Memory B cell (primary cell): Measurements from ENCODE around the gene KXD1.

ENCODE experiments used
- ATAC-seq: fragments of 150-1000 bp; cut with Tn5 transposase; 2 replicates; pipeline ENCODE4 v1.10.0; 2021; ENCODE audit warnings: low read depth, mild to moderate bottlenecking, moderate library complexity
- DNase-seq, 2 donors: peaks; one replicate each; pipeline ENCODE4 v3.0.0; 2022; ENCODE audit warnings: low spot score in 2 of 2
- H3K27ac Mint-ChIP-seq: one replicate; pipeline ENCODE4 v1.8.0; 2022; ENCODE audit warnings: mild to moderate bottlenecking, moderate library complexity, mixed read lengths
- H3K27me3 Mint-ChIP-seq: one replicate; pipeline ENCODE4 v1.8.0; 2022; ENCODE audit warnings: mixed read lengths
- H3K36me3 Mint-ChIP-seq: one replicate; pipeline ENCODE4 v1.8.0; 2022; ENCODE audit warnings: mild to moderate bottlenecking, mixed read lengths
- H3K4me1 Mint-ChIP-seq: one replicate; pipeline ENCODE4 v1.8.0; 2022; ENCODE audit warnings: mixed read lengths
- H3K4me3 Mint-ChIP-seq: one replicate; pipeline ENCODE4 v1.8.0; 2022; ENCODE audit warnings: mild to moderate bottlenecking, moderate library complexity, mixed read lengths
- H3K9me3 Mint-ChIP-seq: one replicate; pipeline ENCODE4 v1.8.0; 2022; ENCODE audit warnings: mixed read lengths

The KXD1 gene

DNA sequence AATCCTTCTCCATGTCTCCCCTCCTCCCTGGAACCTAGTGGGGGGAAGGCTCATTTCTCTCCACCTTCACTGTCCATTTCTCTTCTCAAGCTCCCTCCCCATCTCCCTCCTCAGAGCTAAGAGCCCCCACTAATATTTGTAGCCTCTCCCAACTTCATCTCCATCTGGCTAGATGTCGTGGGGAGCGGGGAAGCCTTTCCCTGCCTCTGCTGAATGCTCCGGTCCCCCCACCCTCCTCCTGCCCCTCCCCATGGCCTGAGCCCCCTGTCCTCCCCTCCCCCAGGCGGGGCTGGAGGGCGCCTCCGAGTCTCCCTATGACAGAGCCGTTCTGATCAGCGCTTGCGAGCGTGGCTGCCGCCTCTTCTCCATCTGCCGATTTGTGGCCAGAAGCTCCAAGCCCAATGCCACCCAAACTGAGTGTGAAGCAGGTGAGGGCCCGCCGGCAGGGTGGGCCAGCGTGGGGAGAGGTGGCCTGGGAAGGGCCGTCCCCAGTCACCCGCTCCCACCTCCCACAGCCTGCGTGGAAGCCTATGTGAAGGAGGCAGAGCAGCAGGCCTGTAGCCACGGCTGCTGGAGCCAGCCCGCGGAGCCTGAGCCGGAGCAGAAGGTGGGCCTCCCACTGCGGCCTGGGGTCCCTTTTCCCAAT lies 56.0 kb downstream of the KXD1 start:
- H3K27ac Mint-ChIP-seq = no peak overlapping the region
- ATAC-seq (no peak), DNase-seq (no peak)
- H3K4me3 Mint-ChIP-seq = peak overlapping the region; percentile 82
- H3K9me3 Mint-ChIP-seq = no peaks in the 10 kb centered on the region
- peaks cover 39% of the 10 kb centered on the region for H3K27me3 Mint-ChIP-seq
- no peaks in the 10 kb centered on the region for H3K36me3 Mint-ChIP-seq
- H3K4me1 Mint-ChIP-seq = peaks cover 22% of the 10 kb centered on the region

DNA sequence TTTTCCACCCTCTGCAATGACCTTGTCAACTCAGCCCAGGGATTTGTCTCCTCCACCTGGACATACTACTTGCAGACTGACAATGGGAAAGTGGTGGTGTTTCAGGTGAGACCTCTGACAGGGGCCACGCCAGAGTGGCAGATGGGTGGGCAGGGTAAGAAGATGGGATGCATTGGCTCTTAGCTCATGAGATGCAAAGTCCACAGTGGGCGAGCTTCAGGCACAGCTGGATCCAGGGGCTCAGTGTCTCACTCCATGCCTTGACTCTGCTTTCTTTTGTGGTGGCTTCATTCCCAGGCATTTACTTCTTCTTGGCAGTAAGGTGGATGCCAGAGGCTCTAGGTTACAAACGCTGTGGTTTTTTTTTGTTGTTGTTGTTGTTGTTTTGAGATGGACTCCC lies 58.4 kb downstream of the KXD1 start:
- DNase-seq (no peak), ATAC-seq (no peak)
- Mint-ChIP-seq H3K27ac (no peak overlapping the region), H3K36me3 (no peaks in the 10 kb centered on the region), H3K27me3 (peaks cover 32% of the 10 kb centered on the region), H3K4me1 (peaks cover 19% of the 10 kb centered on the region), H3K9me3 (no peaks in the 10 kb centered on the region), H3K4me3 (no peak overlapping the region)

DNA sequence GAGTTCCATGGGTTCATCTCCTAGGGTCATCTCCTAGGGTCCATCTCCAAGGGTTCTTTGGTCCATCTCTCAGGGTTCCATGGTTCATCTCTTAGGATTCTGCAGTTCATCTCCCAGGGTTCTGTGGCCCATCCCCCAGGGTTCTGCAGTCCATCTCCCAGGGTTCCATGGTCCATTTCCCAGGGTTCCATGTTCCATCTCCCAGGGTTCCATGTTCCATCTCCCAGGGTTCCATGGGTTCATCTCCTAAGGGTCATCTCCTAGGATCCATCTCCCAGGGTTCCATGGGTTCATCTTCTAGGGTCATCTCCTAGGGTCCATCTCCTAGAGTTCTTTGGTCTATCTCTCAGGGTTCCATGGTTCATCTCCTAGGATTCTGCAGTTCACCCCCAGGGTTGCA lies 59.9 kb downstream of the KXD1 start:
- H3K4me1 Mint-ChIP-seq = peaks cover 12% of the 10 kb centered on the region
- H3K9me3 Mint-ChIP-seq = no peaks in the 10 kb centered on the region
- peaks cover 26% of the 10 kb centered on the region for H3K27me3 Mint-ChIP-seq
- DNase-seq = no peak
- H3K4me3 Mint-ChIP-seq = no peak overlapping the region
- no peak overlapping the region for H3K27ac Mint-ChIP-seq
- H3K36me3 Mint-ChIP-seq = no peaks in the 10 kb centered on the region
- ATAC-seq = no peak

GRCh38 chr19:18618236-18618635 lies 60.6 kb downstream of the KXD1 start:
- Mint-ChIP-seq H3K9me3 (no peaks in the 10 kb centered on the region), H3K4me1 (peaks cover 10% of the 10 kb centered on the region), H3K4me3 (no peak overlapping the region), H3K27ac (no peak overlapping the region), H3K36me3 (no peaks in the 10 kb centered on the region), H3K27me3 (peaks cover 24% of the 10 kb centered on the region)
- ATAC-seq (no peak), DNase-seq (no peak)
